Measurements from ENCODE around the gene TTC21A.
A peak's percentile ranks its signal among the peaks of the same experiment; 100 is the strongest.

TTC21A gene

DNA sequence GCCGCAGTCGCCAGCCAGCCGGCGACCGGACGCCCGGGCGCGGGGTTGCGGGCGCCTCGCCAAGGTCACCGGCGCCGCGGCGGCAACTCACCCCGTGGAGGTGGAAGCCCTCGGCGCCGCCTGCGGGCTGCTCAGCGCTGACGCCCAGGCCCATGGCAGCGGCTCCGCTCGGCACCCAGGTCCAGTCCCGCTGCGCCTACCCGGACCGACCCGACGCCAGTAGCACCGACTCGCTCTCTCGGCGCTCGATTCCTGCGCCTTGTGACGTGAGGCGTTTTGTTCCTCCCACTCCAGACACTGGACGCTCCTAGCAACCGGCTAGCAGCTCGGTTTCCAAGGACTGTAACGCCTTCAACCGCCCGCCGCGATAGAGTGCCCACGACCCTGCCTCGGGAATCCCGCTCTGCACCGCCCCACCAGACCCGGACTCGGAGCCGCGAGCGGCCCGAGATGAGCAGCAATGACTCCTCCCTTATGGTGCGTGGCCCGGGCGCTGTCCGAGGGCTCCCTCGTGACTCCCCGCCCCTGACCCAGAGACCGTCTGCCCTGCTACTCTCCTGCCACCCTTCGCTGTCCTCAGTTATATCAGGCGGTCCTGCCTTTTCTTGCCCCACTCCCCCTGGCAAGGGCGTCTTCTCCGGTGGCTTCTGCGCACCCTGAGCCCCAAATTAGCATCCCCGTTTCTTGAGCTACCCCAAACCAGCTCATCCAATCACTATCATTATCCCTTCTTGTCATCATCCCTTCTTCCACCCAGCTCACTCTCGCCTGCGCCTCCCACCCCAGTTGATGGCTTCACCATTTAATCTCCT is at the start of gene TTC21A, which contains the start of gene GORASP1 (continued):
- TF ChIP-seq AEBP2 (tag by site-specific recombination; IDR thresholded peaks at IDR 0.05; ENCODE audit: borderline replicate concordance) = no peak
- TF ChIP-seq ZNF600 (tag by site-specific recombination; IDR thresholded peaks at IDR 0.05) = peak; percentile 32; the same call in 1 of the 2 replicates
- TF ChIP-seq ZNF785 (tag by site-specific recombination; IDR thresholded peaks at IDR 0.05) = no peak
- TF ChIP-seq ZNF426 (tag by site-specific recombination; IDR thresholded peaks at IDR 0.05) = no peak
- no peak for TF ChIP-seq ZNF830 (tag by site-specific recombination; IDR thresholded peaks at IDR 0.05; ENCODE audit: low read depth)
- TF ChIP-seq ZNF335 (tag by site-specific recombination; conservative IDR thresholded peaks at IDR 0.05) = peak; percentile 81
- TF ChIP-seq, protein P1, sequence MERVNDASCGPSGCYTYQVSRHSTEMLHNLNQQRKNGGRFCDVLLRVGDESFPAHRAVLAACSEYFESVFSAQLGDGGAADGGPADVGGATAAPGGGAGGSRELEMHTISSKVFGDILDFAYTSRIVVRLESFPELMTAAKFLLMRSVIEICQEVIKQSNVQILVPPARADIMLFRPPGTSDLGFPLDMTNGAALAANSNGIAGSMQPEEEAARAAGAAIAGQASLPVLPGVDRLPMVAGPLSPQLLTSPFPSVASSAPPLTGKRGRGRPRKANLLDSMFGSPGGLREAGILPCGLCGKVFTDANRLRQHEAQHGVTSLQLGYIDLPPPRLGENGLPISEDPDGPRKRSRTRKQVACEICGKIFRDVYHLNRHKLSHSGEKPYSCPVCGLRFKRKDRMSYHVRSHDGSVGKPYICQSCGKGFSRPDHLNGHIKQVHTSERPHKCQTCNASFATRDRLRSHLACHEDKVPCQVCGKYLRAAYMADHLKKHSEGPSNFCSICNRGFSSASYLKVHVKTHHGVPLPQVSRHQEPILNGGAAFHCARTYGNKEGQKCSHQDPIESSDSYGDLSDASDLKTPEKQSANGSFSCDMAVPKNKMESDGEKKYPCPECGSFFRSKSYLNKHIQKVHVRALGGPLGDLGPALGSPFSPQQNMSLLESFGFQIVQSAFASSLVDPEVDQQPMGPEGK (tag by site-specific recombination; IDR thresholded peaks at IDR 0.05) = 0 out of 2 replicates have a peak, but pooled peaks have one; percentile 14
- TF ChIP-seq TRIM28 (IDR thresholded peaks at IDR 0.05; ENCODE audit: borderline replicate concordance, low read length) = no peak
- TF ChIP-seq ZNF791 (tag by site-specific recombination; IDR thresholded peaks at IDR 0.05) = no peak
- peak; percentile 78 for TF ChIP-seq ZBTB17 (tag by site-specific recombination; IDR thresholded peaks at IDR 0.05)
- no peak for TF ChIP-seq ZBTB6 (tag by site-specific recombination; IDR thresholded peaks at IDR 0.05)
- no peak for TF ChIP-seq ZNF529 (tag by site-specific recombination; IDR thresholded peaks at IDR 0.05; ENCODE audit: insufficient replicate concordance)
- no peak for TF ChIP-seq ZNF211 (tag by site-specific recombination; IDR thresholded peaks at IDR 0.05; ENCODE audit: low read depth)
- no peak for TF ChIP-seq ZSCAN16 (tag by site-specific recombination; IDR thresholded peaks at IDR 0.05)
- TF ChIP-seq IKZF3 (tag by site-specific recombination; IDR thresholded peaks at IDR 0.05) = 0 out of 2 replicates have a peak, but pooled peaks have one; percentile 33
- no peak for TF ChIP-seq ZNF776 (tag by site-specific recombination; IDR thresholded peaks at IDR 0.05; ENCODE audit: borderline replicate concordance)
- no peak for TF ChIP-seq ZBTB21 (tag by site-specific recombination; IDR thresholded peaks at IDR 0.05)
- no peak for TF ChIP-seq ZNF510 (tag by site-specific recombination; IDR thresholded peaks at IDR 0.05; ENCODE audit: insufficient replicate concordance)
- peak; percentile 37; the same call in 1 of the 2 replicates for TF ChIP-seq OSR2 (tag by site-specific recombination; IDR thresholded peaks at IDR 0.05)
- no peak for TF ChIP-seq ZNF221 (tag by site-specific recombination; IDR thresholded peaks at IDR 0.05; ENCODE audit: borderline replicate concordance)
- TF ChIP-seq ZBTB10 (tag by site-specific recombination; IDR thresholded peaks at IDR 0.05) = no peak
- 0 out of 2 replicates have a peak, but pooled peaks have one; percentile 12 for TF ChIP-seq ZNF677 (tag by site-specific recombination; IDR thresholded peaks at IDR 0.05)
- TF ChIP-seq ZFHX2 (tag by site-specific recombination; conservative IDR thresholded peaks at IDR 0.05) = peak; percentile 65
- TF ChIP-seq, protein P2, sequence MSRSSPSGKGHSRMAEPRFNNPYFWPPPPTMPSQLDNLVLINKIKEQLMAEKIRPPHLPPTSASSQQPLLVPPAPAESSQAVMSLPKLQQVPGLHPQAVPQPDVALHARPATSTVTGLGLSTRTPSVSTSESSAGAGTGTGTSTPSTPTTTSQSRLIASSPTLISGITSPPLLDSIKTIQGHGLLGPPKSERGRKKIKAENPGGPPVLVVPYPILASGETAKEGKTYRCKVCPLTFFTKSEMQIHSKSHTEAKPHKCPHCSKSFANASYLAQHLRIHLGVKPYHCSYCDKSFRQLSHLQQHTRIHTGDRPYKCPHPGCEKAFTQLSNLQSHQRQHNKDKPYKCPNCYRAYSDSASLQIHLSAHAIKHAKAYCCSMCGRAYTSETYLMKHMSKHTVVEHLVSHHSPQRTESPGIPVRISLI (tag by site-specific recombination; IDR thresholded peaks at IDR 0.05) = no peak
- TF ChIP-seq ZNF350 (tag by site-specific recombination; IDR thresholded peaks at IDR 0.05) = no peak
